Endothelial cell of umbilical vein (primary cell): ENCODE results near the gene VSIG10L2. TPM values are rescaled to one million over a fixed set of nuclear protein-coding genes. Genes with fewer than 3 reads are reported as not detected.

Source experiments
- BruUV-seq: library from RNA; stranded (reverse); fragments of 400-500 nt; replicated peaks from 2 replicates; lab custom pipeline; 2021; lab: Mats Ljungman, UMichigan
- CTCF ChIA-PET: fragments of 300-600, 350-600 bp; sonication (Branson Sonifier 250); formaldehyde crosslinking; loops from one replicate; lab custom pipeline; 2021; ENCODE audit warnings: antibody characterized with exemption, inconsistent platforms; lab: Charles Lee
- POLR2A ChIA-PET: fragments of 300-600, 350-600 bp; sonication (Branson Sonifier 250); formaldehyde crosslinking; loops from one replicate; lab custom pipeline; 2021; ENCODE audit warnings: antibody characterized with exemption, inconsistent platforms; lab: Charles Lee
- DNase-seq: peaks from one replicate; pipeline ENCODE4 v3.0.0-alpha.2; 2011; ENCODE audit warnings: low read depth, low spot score
- FAIRE-seq: peaks from 2 replicates; lab custom pipeline; 2011; peaks lifted over from hg19 to GRCh38; lab: Jason Lieb, UNC
- H2AFZ ChIP-seq: 2 replicates; pipeline ENCODE4 v1.6.0; 2012; ENCODE audit warnings: low read depth, low read length, control low read depth, inconsistent platforms
- H3K27ac ChIP-seq: 2 replicates; pipeline ENCODE4 v1.5.1; 2011; ENCODE audit warnings: low read depth, mild to moderate bottlenecking, control low read depth, low read length, moderate library complexity; ENCODE audit not compliant: insufficient read depth
- H3K27me3 ChIP-seq, 2 experiments: 2 replicates each; pipeline versions ENCODE4 v1.6.0 to v1.6.1; 2011; ENCODE audit warnings: low read length in 2 of 2, mixed read lengths in 1 of 2; ENCODE audit not compliant: control insufficient read depth in 2 of 2, insufficient read depth in 2 of 2
- H3K36me3 ChIP-seq, 2 experiments: 2 replicates in 1 of 2; 3 replicates in 1 of 2; pipeline ENCODE4 v1.5.1; 2011; ENCODE audit warnings: low read length in 2 of 2, mild to moderate bottlenecking in 1 of 2, moderate library complexity in 1 of 2; ENCODE audit not compliant: control insufficient read depth in 2 of 2, insufficient read depth in 2 of 2; ENCODE audit errors: extremely low read depth in 1 of 2
- H3K4me1 ChIP-seq: 3 replicates; pipeline ENCODE4 v1.5.1; 2011; ENCODE audit warnings: mild to moderate bottlenecking, low read length; ENCODE audit not compliant: control insufficient read depth, insufficient read depth; ENCODE audit errors: extremely low read depth
- H3K4me2 ChIP-seq: 2 replicates; pipeline ENCODE4 v1.6.1; 2011; ENCODE audit warnings: low read length, control low read depth, mixed read lengths; ENCODE audit not compliant: insufficient read depth
- H3K4me3 ChIP-seq, 3 experiments: fragments of 200-600 bp in 1 of 3; sonication (generic), shearing (Covaris generic) in 1 of 3; replicated peaks in 1 of 3; 2 replicates each; pipeline ENCODE4 v1.5.1; 2011 to 2016; ENCODE audit warnings: control low read depth in 3 of 3, low read length in 3 of 3, mild to moderate bottlenecking in 2 of 3, inconsistent platforms in 1 of 3, low read depth in 1 of 3, moderate library complexity in 1 of 3; ENCODE audit not compliant: insufficient read depth in 1 of 3
- H3K79me2 ChIP-seq: 2 replicates; pipeline ENCODE4 v1.6.0; 2012; ENCODE audit warnings: low read length, inconsistent platforms; ENCODE audit not compliant: control insufficient read depth, insufficient read depth
- H3K9ac ChIP-seq: replicated peaks from 2 replicates; pipeline ENCODE3; 2011; ENCODE audit warnings: low read length, control low read depth; ENCODE audit not compliant: insufficient read depth; ENCODE audit errors: extremely low read depth
- H3K9me1 ChIP-seq: replicated peaks from 3 replicates; pipeline ENCODE4 v1.6.0; 2011; ENCODE audit warnings: mild to moderate bottlenecking, low read length; ENCODE audit not compliant: control insufficient read depth, insufficient read depth; ENCODE audit errors: extremely low read depth
- H3K9me3 ChIP-seq: replicated peaks from 2 replicates; pipeline ENCODE4 v1.5.1; 2012; ENCODE audit warnings: low read length, inconsistent platforms; ENCODE audit not compliant: control insufficient read depth, insufficient read depth
- H4K20me1 ChIP-seq: replicated peaks from 2 replicates; pipeline ENCODE3; 2011; ENCODE audit warnings: mild to moderate bottlenecking, low read length; ENCODE audit not compliant: control insufficient read depth, insufficient read depth; ENCODE audit errors: extremely low read depth
- CTCF ChIP-seq, 2 donors: IDR thresholded peaks; 1 replicate in 1 of 2; 2 replicates in 1 of 2; pipeline ENCODE4 v1.5.1; 2011; ENCODE audit warnings: low read length in 2 of 2, mild to moderate bottlenecking in 2 of 2, moderate library complexity in 2 of 2, control low read depth in 1 of 2, inconsistent platforms in 1 of 2, low read depth in 1 of 2; ENCODE audit not compliant: insufficient read depth in 1 of 2; ENCODE audit errors: extremely low read depth in 1 of 2
- EZH2 ChIP-seq: IDR thresholded peaks from 2 replicates; pipeline ENCODE4 v1.6.1; 2012; ENCODE audit warnings: borderline replicate concordance, low read depth, mild to moderate bottlenecking, moderate library complexity, low read length, inconsistent platforms; ENCODE audit not compliant: severe bottlenecking
- FOS ChIP-seq: IDR thresholded peaks from 2 replicates; pipeline ENCODE4 v1.6.1; 2011; ENCODE audit warnings: mild to moderate bottlenecking, low read length, moderate library complexity, borderline replicate concordance; ENCODE audit not compliant: insufficient read depth
- GATA2 ChIP-seq: IDR thresholded peaks from 2 replicates; pipeline ENCODE4 v1.7.0; 2011; ENCODE audit warnings: low read depth, mild to moderate bottlenecking, moderate library complexity, mixed read lengths, low read length; ENCODE audit not compliant: insufficient read length, insufficient read depth
- JUN ChIP-seq: IDR thresholded peaks from 2 replicates; pipeline ENCODE4 v1.6.1; 2011; ENCODE audit warnings: borderline replicate concordance, low read depth; ENCODE audit not compliant: insufficient read length, insufficient read depth
- MAX ChIP-seq: IDR thresholded peaks from 2 replicates; pipeline ENCODE4 v1.6.1; 2011; ENCODE audit not compliant: insufficient read depth, insufficient read length
- MYC ChIP-seq: IDR thresholded peaks from one replicate; pipeline ENCODE4 v1.6.1; 2011; ENCODE audit warnings: mild to moderate bottlenecking, low read depth, low read length
- POLR2A ChIP-seq: IDR thresholded peaks from 2 replicates; pipeline ENCODE4 v1.6.1; 2012; ENCODE audit warnings: low read depth, mild to moderate bottlenecking, control low read depth, low read length
- POLR2AphosphoS5 ChIP-seq: IDR thresholded peaks from 2 replicates; pipeline ENCODE4 v1.6.1; 2012; ENCODE audit warnings: low read depth, mild to moderate bottlenecking, control low read depth, low read length, moderate library complexity; ENCODE audit not compliant: insufficient read depth
- dilution Hi-C: fragments of 300-500 bp; cut with MboI; formaldehyde crosslinking; loops from one replicate; pipeline ENCODE4 v1.15.0; 2019; ENCODE audit warnings: low sequenced_read_pairs; ENCODE audit not compliant: extremely low pct_ligation_motif_present
- intact Hi-C: fragments of 100-400 bp; cut with micrococcal nuclease; formaldehyde crosslinking; loops from one replicate; pipeline ENCODE4 v1.10.0; 2022
- polyA plus RNA-seq, 4 experiments: library from polyadenylated mRNA; depleted of rRNA in 3 of 4; stranded (reverse) in 3 of 4; unstranded in 1 of 4; fragments of >200 nt; gene quantifications; 2 replicates each; pipeline versions ENCODE4 v1.2.1 to v1.2.3, GENCODE V29; 2011 to 2012; ENCODE audit warnings: missing spikeins in 1 of 4
- total RNA-seq: library from RNA; stranded (reverse); gene quantifications from 2 replicates; pipeline ENCODE4 v1.2.3, GENCODE V29; 2021

The VSIG10L2 gene
- total and polyA plus RNA-seq, 2 donors (not counting 3 experiments of a cell fraction or from before 2014, with no cell fraction given), result not detected

GRCh38 chr11:125999234-125999880, 53.5 kb downstream of the VSIG10L2 start:
- Histone ChIP-seq H3K9me1 (no peaks in the 10 kb centered on the region), H4K20me1 (no peaks in the 10 kb centered on the region), H3K9ac (no peak overlapping the region), H3K27me3 (no peaks in the 10 kb centered on the region), H3K9me3 (no peaks in the 10 kb centered on the region), H3K4me2 (no peak overlapping the region), H3K36me3 (no peaks in the 10 kb centered on the region), H3K4me1 (no peaks in the 10 kb centered on the region), H3K4me3 (no peak overlapping the region), H3K27ac (no peak overlapping the region), H2AFZ (no peak overlapping the region), H3K79me2 (no peaks in the 10 kb centered on the region)
- no peak for DNase-seq
- no TSS peak for BruUV-seq
- CTCF ChIA-PET, result no interaction called here
- dilution Hi-C loops (no loop called here), intact Hi-C loops (no loop called here)
- TF ChIP-seq EZH2 (no peak), GATA2 (no peak), POLR2AphosphoS5 (no peak), MAX (no peak), JUN (no peak), CTCF (IDR thresholded peaks at IDR 0.05; ENCODE audit: extremely low read depth in 1 of 2, insufficient read depth in 1 of 2, low read depth in 1 of 2, low read length in 2 of 2) (no peak), POLR2A (no peak), MYC (no peak), FOS (no peak)
- POLR2A ChIA-PET, result no interaction called here
- no peak for FAIRE-seq
